ENCODE data around the gene ENTPD5. TPM values are rescaled to one million over a fixed set of nuclear protein-coding genes. Genes with fewer than 3 reads are reported as not detected.

ENTPD5 gene
- total RNA-seq, 1 experiment from 2014 or later = 10.6 TPM

- TF ChIP-seq STAT6 (CRISPR knock-in tag; conservative IDR thresholded peaks at IDR 0.05; ENCODE audit: low read depth) (no peak), TCF7 (CRISPR knock-in tag; IDR thresholded peaks at IDR 0.05; ENCODE audit: low read depth) (no peak), GABPB1 (CRISPR knock-in tag; IDR thresholded peaks at IDR 0.05) (no peak), GTF2I (CRISPR knock-in tag; conservative IDR thresholded peaks at IDR 0.05) (no peak), TEAD1 (CRISPR knock-in tag; IDR thresholded peaks at IDR 0.05) (no peak)
- H3K4me1 Mint-ChIP-seq = no peaks in the 10 kb centered on the region
- no peaks in the 10 kb centered on the region for H3K36me3 Mint-ChIP-seq
- H3K9me3 Mint-ChIP-seq = no peaks in the 10 kb centered on the region
- H3K27ac Mint-ChIP-seq = no peak overlapping the region
- ChIA-PET CTCF (no interaction called here), POLR2A (no interaction called here)
- ATAC-seq (no peak), DNase-seq (ENCODE audit: low spot score) (no peak)
- no peaks in the 10 kb centered on the region for H3K27me3 Mint-ChIP-seq (ENCODE audit: low read depth)
- no peak overlapping the region for H3K4me3 Mint-ChIP-seq
Observed at GRCh38 chr14:74029136-74029535, 10.0 kb upstream of the ENTPD5 start.

- H3K27ac Mint-ChIP-seq = no peak overlapping the region
- no peaks in the 10 kb centered on the region for H3K36me3 Mint-ChIP-seq
- no peak overlapping the region for H3K4me3 Mint-ChIP-seq
- no peak for TF ChIP-seq ZNF423 (CRISPR knock-in tag; IDR thresholded peaks at IDR 0.05)
- no peak for TF ChIP-seq ZNF232 (CRISPR knock-in tag; IDR thresholded peaks at IDR 0.05)
- no peak for TF ChIP-seq ZNF138 (CRISPR knock-in tag; conservative IDR thresholded peaks at IDR 0.05)
- no peak for TF ChIP-seq ERG (CRISPR knock-in tag; IDR thresholded peaks at IDR 0.05)
- no peak for TF ChIP-seq USF2 (CRISPR knock-in tag; IDR thresholded peaks at IDR 0.05)
- no peak for TF ChIP-seq STAT6 (CRISPR knock-in tag; conservative IDR thresholded peaks at IDR 0.05; ENCODE audit: low read depth)
- no peak for TF ChIP-seq GRHL2 (CRISPR knock-in tag; IDR thresholded peaks at IDR 0.05; ENCODE audit: insufficient replicate concordance, severe bottlenecking)
- TF ChIP-seq ZMAT4 (CRISPR knock-in tag; IDR thresholded peaks at IDR 0.05) = no peak
- TF ChIP-seq CTCF (IDR thresholded peaks at IDR 0.05) = no peak
- no peak for TF ChIP-seq ETV6 (CRISPR knock-in tag; IDR thresholded peaks at IDR 0.05)
- no peak for TF ChIP-seq CBFB (CRISPR knock-in tag; IDR thresholded peaks at IDR 0.05; ENCODE audit: low read depth)
- no peak for TF ChIP-seq FOXJ3 (CRISPR knock-in tag; IDR thresholded peaks at IDR 0.05; ENCODE audit: borderline replicate concordance)
- TF ChIP-seq RORB (CRISPR knock-in tag; IDR thresholded peaks at IDR 0.05) = no peak
- no peak for TF ChIP-seq E2F1 (CRISPR knock-in tag; IDR thresholded peaks at IDR 0.05)
- TF ChIP-seq MAX (CRISPR knock-in tag; IDR thresholded peaks at IDR 0.05) = no peak
- no peak for TF ChIP-seq EMX1 (CRISPR knock-in tag; IDR thresholded peaks at IDR 0.05)
- no peak for TF ChIP-seq CREM (CRISPR knock-in tag; IDR thresholded peaks at IDR 0.05)
- TF ChIP-seq NFATC4 (CRISPR knock-in tag; IDR thresholded peaks at IDR 0.05) = no peak
- TF ChIP-seq ATF6 (CRISPR knock-in tag; IDR thresholded peaks at IDR 0.05) = no peak
- no peak for TF ChIP-seq TCF7 (CRISPR knock-in tag; IDR thresholded peaks at IDR 0.05; ENCODE audit: low read depth)
- H3K9me3 Mint-ChIP-seq = no peaks in the 10 kb centered on the region
- H3K4me1 Mint-ChIP-seq = peaks cover 8% of the 10 kb centered on the region
- CTCF ChIA-PET = no interaction called here
- H3K27me3 Mint-ChIP-seq (ENCODE audit: low read depth) = peaks cover 21% of the 10 kb centered on the region
- no peak for DNase-seq (ENCODE audit: low spot score)
- POLR2A ChIA-PET = interaction anchor here (0.7 kb wide), 1 partner anchor 503 kb away, joined by 3 read pairs; no protein-coding TSS in a partner anchor
- ATAC-seq = no peak
Observed at GRCh38 chr14:74022346-74022745, 3.3 kb upstream of the ENTPD5 start.

Measured in WTC11 (cell line).